Measurements from ENCODE around the gene PTPRK.
"Not testable (repeated sequence)": the region's sequence is repeated elsewhere in the genome, so short reads cannot be mapped to it uniquely, and the experiment has no call there.

The PTPRK gene

GRCh38 chr6:128487055-128487454, 33.3 kb downstream of the PTPRK start:
- no peak for DNase-seq

- not testable (repeated sequence) for DNase-seq
Measured at GRCh38 chr6:128486580-128486979, 33.8 kb downstream of the PTPRK start.

GRCh38 chr6:128483472-128484135, 36.8 kb downstream of the PTPRK start:
- DNase-seq = no peak

DNA sequence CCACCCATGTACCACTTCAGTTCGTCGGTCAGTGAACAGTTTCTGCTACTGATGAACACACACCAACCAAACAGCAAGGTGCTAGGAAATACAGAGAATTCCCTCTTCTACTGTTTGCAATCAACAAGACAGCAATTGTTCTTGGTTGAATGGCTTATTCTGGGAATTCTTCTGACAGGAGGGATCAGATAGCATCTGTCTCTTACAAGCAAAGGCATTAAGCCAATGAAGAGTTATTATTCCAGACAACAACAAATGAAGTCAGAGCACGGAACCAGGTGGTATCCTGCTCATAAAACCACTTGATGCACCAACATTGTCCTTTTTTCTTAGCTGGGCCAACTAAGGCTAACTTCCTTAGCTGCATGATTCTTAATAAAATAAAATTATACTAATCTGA, 37.8 kb downstream of the PTPRK start:
- DNase-seq = no peak

DNA sequence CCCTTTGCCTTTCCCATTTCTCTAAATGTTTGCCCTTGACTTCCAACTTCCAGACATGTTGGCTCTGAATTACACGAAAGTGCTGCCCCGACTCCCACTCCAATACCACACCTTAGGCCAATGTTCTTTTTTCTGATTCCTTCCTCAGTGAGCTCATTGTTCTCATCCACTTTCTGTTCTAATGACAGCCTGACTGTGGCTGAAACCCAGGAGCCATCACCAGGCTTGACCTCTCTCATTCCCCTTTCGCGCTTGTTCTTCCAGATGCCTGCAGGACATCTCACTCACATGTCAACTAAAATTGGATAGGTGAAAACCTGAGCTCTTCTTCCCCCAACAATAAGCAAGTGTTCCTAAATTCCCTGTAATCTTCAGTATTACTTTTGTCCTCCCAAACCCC, 40.4 kb downstream of the PTPRK start:
- DNase-seq = no peak

DNA sequence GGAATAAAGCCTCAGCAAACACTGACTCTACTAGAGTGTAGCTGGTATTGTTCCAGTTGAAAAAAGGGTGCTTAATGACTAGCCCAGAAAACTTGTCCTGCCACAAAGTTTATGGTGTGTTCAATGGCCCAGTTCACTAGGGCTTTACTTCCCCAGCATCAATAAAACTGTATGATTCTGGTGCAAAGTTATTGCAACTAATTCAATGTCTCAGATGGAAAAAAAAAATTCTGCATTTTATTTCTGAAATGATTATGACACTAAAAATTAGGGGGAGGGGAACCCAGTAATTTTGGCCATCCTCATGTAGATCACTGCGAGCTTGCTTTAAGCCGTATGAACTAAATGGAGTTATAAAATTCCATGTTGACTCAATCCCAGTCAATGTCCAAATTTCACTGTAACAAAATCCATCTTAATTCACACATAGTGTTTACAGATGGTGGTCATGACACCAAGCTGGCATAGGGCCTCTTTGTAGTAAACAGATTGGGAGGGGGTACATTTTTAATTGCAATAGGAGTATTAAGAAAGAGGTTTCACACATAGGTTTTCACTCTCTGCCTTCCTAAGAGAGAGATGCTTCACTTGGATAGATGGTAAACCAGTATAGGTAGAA, 41.2 kb downstream of the PTPRK start:
- DNase-seq = no peak

- no peak for DNase-seq
Measured at GRCh38 chr6:128478230-128479047, 42.0 kb downstream of the PTPRK start.

GRCh38 chr6:128474933-128475332, 45.5 kb downstream of the PTPRK start:
- DNase-seq = no peak

GRCh38 chr6:128474481-128474880, 45.9 kb downstream of the PTPRK start:
- DNase-seq = no peak

DNA sequence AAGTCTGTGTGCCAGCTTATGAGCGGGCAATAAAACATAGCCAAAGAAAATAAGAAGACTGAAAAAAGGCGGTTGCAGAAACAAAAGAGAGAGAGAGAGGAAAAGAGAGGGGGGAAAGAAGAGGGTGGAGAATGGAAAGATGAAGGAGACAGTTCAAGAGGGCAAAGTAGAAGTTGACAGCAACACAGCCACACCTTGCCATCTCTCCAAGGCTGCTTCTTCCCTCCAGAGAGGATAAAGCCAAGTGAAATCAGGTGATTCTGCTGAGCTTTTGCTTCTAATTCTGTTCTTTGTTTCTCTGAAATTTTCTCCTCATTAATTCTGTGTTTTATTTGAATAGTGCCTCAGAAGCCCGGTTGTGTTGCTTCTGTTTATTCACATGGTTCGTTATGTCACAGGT, 48.5 kb downstream of the PTPRK start:
- no peak for DNase-seq

GRCh38 chr6:128465368-128466343, 54.7 kb downstream of the PTPRK start:
- DNase-seq = no peak

GRCh38 chr6:128464790-128465189, 55.6 kb downstream of the PTPRK start:
- no peak for DNase-seq

DNA sequence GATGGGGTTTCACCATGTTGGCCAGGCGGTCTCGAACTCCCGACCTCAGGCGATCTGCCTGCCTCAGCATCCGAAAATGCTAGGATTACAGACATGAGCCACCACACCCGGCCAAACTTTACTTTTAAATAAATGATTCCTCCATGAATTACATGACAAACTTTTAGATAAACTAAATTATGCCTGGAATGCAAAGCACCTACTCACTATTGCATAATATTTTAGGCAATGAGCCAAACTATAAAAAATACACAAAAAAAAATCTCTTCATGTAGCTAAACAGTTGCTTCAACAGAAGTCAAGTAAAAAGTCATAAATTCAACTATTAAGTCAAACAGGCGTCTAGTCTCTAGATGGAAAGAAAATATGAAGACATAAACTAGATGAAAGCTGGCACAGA, 56.5 kb downstream of the PTPRK start:
- DNase-seq = no peak

GRCh38 chr6:128461501-128461900, 58.9 kb downstream of the PTPRK start:
- DNase-seq = no peak

- DNase-seq = no peak
Measured at GRCh38 chr6:128456510-128457230, 63.7 kb downstream of the PTPRK start.

- DNase-seq = no peak
Measured at GRCh38 chr6:128455959-128456358, 64.4 kb downstream of the PTPRK start.

DNA sequence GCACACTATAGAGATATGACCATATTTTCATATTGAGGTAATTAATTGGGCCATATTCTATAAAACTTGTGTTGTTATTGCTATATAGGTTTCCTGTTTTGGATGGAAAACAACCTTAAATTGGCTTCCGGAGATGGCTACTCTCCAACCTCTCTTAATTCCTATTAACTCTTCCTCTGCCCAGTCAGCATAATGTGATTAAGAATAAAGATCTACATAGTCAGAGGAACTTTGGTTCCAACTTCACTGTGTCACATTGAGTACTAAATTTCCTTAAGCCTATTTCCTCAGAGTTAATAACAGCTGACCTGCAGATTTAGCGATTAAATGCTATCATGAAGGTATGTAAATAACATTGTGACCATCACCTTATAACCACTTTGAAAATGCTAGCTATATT, 67.7 kb downstream of the PTPRK start:
- no peak for DNase-seq

- DNase-seq = no peak
Measured at GRCh38 chr6:128446497-128446896, 73.9 kb downstream of the PTPRK start.

DNA sequence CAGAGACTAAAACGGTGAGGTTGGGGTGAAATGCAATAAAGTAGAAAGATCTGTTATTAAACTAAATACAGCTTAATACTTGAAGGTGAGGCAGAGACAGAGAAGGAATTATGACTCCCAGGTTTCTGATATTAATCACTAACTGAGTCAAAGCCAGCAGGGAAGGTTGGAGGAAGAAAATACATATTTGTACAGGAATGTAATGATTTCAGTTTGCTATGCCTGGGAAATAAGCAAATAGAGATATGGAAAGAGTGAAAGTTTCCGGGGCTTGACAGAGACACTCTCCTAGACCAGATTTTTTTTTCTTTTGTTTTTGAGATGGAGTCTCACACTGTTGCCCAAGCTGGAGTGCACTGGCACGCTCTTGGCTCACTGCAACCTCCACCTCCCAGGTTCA, 76.8 kb downstream of the PTPRK start:
- no peak for DNase-seq

DNA sequence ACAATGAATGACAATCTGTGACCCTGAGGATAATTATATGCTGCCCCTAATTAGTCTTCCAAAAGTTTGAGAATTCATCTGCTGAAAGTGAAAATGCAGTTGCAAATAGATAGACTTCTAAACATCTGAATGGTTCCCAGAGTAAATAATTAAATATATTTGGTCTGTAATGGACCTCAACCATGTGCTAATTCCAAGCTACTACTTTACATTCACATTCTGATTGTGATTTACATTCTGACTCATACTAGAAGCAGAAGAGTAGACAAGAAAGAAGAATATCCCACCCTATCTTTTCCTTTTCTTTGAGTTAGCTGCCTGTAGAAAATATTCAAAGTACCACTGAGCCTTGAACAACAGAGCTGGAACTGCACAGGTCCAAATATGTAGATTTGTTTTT, 80.8 kb downstream of the PTPRK start:
- no peak for DNase-seq

GRCh38 chr6:128438393-128438792, 82.0 kb downstream of the PTPRK start:
- DNase-seq = no peak

DNA sequence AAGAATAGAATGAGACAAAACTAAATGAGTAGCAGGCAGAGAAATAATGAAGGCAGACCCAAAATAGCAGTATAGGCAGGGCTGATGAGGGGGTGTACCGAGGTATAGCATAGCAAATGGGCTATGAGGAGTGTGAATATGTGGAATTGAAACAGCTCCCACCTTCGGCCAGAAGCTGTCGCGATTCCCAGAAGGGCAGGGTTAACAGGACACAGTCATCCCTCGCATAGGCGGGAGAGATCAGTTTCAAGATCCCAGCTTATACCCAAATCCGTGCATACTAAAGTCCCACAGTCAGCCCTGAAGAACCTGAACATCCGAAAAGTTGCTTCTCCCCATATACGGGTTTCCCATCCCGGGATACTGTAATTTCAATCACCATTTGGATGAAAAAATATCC, 82.7 kb downstream of the PTPRK start:
- DNase-seq = no peak

Data from NK-92 treated with Interleukin-12 subunit alpha and Interleukin-12 subunit beta, amount 100 ng/mL, for 24 hours (cell line).